Erythroblast (primary cell): ENCODE results near the gene SACM1L.
"Not testable (repeated sequence)": the region's sequence is repeated elsewhere in the genome, so short reads cannot be mapped to it uniquely, and the experiment has no call there.

ENCODE experiments used
- DNase-seq, 2 experiments: peaks; one replicate each; lab custom pipeline; 2025; lab: John Stamatoyannopoulos, UW
- GATA1 ChIP-seq: IDR thresholded peaks from 2 replicates; pipeline ENCODE4 v1.6.1; 2011; ENCODE audit warnings: low read depth, mild to moderate bottlenecking, control low read depth, low read length, moderate library complexity
- POLR2A ChIP-seq: IDR thresholded peaks from 2 replicates; pipeline ENCODE4 v1.6.1; 2011; ENCODE audit warnings: mild to moderate bottlenecking, low read length

Gene SACM1L

GRCh38 chr3:45677841-45678240 is 11.4 kb upstream of the SACM1L start:
- TF ChIP-seq POLR2A (no peak), GATA1 (no peak)
- DNase-seq: no peak

GRCh38 chr3:45679805-45680204 is 9.4 kb upstream of the SACM1L start:
- no peak for TF ChIP-seq GATA1
- TF ChIP-seq POLR2A: no peak
- no peak for DNase-seq

- DNase-seq: no peak
- TF ChIP-seq POLR2A (no peak), GATA1 (no peak)
Observed at GRCh38 chr3:45681221-45681620, 8.0 kb upstream of the SACM1L start.

DNA sequence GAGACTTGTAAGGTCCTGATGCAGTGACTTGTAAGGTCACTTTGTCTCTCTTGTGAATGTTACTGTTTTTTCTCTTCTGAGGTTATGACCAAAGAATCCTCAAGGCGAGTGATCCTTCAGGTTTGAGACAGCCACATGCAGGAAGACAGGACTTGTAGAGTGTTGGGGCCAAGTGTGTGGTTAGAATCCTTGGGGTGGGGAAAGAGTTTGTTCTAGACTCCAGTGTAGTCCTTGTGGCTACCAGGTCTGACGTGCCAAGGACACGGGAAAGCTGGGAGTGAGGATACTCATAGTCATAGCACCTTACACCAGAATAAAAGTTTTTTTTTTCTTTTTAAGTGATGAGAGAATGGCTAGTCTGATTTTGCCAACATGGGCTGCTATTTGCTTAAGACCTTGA is 7.3 kb upstream of the SACM1L start:
- no peak for TF ChIP-seq POLR2A
- no peak for TF ChIP-seq GATA1
- no peak for DNase-seq

DNA sequence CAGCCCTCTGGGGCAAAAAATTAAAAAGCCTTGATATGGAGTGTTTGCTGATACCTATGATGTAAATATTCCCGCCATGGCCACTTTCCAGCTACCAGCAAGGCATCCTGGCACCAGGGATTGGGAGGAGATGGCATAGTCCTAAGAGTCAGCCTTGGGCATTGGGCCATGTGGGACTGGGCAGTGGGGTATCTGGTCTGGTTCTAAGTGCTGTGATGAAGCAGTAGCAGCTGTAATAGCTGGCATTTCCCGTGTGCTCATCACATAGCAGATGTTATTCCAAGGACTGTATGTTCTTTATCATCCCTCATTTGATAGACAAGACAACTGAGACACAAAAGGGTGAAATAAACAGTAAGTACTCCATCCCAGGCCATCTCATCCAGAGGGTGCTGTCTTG is 6.9 kb upstream of the SACM1L start:
- TF ChIP-seq POLR2A (no peak), GATA1 (no peak)
- DNase-seq: no peak

DNA sequence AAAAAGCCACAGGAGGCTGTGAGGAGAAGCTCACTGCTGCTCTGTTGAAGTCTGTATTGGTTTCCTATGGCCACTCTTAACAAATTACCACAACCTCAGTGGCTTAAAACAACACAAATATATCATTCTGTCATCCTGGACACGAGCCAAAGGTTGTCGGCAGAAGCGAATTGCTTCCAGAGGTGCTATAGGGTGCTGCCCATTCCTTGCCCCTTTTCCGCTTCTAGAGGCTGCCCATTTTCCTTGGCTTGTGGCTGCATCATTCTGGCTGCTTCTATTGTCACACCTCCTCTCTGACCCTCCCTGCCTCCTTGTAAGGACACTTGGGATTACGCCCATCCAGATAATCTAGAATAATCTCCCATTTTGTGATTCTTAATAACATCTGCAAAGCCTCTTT is 6.4 kb upstream of the SACM1L start:
- TF ChIP-seq POLR2A (no peak), GATA1 (no peak)
- no peak for DNase-seq

- peak in 1 of 2 experiments; percentile 29 for DNase-seq
- no peak for TF ChIP-seq GATA1
- TF ChIP-seq POLR2A: no peak
Observed at GRCh38 chr3:45683417-45684326, 5.5 kb upstream of the SACM1L start.

GRCh38 chr3:45684327-45684892 is 4.8 kb upstream of the SACM1L start:
- DNase-seq: no peak
- no peak for TF ChIP-seq GATA1
- TF ChIP-seq POLR2A: no peak

DNA sequence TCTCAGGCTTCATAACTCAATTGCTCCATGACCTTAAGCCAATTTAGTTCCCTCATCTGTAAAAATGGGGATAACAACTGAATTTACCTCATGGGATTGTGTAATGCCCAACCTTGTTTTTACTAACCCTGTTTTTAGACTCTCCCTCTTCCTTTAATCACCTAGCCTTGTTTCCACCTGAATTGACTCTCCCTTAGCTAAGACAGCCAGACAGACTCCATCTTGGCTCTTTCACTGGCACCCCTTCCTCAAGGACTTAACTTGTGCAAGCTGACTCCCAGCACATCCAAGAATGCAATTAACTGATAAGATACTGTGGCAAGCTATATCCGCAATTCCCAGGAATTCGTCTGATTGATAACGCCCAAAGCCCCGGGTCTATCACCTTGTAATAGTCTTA is 3.5 kb upstream of the SACM1L start:
- DNase-seq: not testable (repeated sequence)

- DNase-seq: no peak
- TF ChIP-seq GATA1 (no peak), POLR2A (no peak)
Observed at GRCh38 chr3:45686850-45687249, 2.3 kb upstream of the SACM1L start.

GRCh38 chr3:45687828-45688193 is 1.4 kb upstream of the SACM1L start:
- no peak for TF ChIP-seq POLR2A
- TF ChIP-seq GATA1: no peak
- DNase-seq: peak; percentile 30 to 49

- DNase-seq: peak; percentile 78 to 79
Observed at GRCh38 chr3:45688194-45688881, 858 bp upstream of the SACM1L start.

DNA sequence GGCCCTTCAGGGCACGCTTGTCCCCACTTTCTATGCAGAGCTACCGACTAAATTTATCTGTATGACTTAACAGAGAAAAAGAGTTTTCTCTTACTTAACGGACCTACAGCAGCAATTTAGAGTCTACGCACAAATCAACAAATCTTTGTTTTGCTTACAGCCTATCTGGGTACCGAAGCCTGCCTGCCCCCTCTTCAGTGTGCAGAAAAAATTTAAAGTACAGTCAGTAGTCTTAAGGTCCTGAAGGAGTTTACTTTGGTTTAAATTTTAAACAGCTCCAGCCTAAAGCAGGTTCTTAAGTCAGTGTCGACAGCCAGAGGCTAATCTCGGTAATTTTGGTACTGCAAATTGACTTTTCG is 570 bp downstream of the SACM1L start:
- peak; percentile 46 to 64 for DNase-seq
- TF ChIP-seq GATA1: no peak
- no peak for TF ChIP-seq POLR2A

More at GRCh38 chr3:45688194-45688881, 858 bp upstream of the SACM1L start:
- no peak for TF ChIP-seq POLR2A
- no peak for TF ChIP-seq GATA1

- TF ChIP-seq POLR2A (peak; percentile 24), GATA1 (no peak)
- peak; percentile 40 to 46 for DNase-seq
Observed at GRCh38 chr3:45690336-45691035, 1.3 kb downstream of the SACM1L start.
